IMR-90 (cell line): ENCODE data around the gene XCL1. TPM values are rescaled to one million over a fixed set of nuclear protein-coding genes. Genes with fewer than 3 reads are reported as not detected.

Experiments
- ATAC-seq: fragments of 200-7000 bp; cut with Tn5 transposase; 2 replicates; pipeline ENCODE4 v1.9.1; 2020; ENCODE audit warnings: low read depth, mild to moderate bottlenecking, moderate library complexity
- BruUV-seq: library from RNA; stranded (reverse); fragments of 400-500 nt; replicated peaks from 2 replicates; lab custom pipeline; 2021; lab: Mats Ljungman, UMichigan
- CTCF ChIA-PET: fragments of 300-600 bp; formaldehyde crosslinking; extraction: SDS; loops from one replicate; lab custom pipeline; 2021; ENCODE audit warnings: antibody characterized with exemption; lab: Yijun Ruan, JAX
- POLR2A ChIA-PET: fragments of 300-600 bp; sonication (Branson Sonifier 250); formaldehyde crosslinking; loops from one replicate; lab custom pipeline; 2022; ENCODE audit warnings: antibody characterized with exemption; ENCODE audit not compliant: unreplicated experiment; lab: Charles Lee
- DNase-seq: peaks from one replicate; pipeline ENCODE4 v3.0.0; 2013
- H2AFZ ChIP-seq: replicated peaks from 2 replicates; pipeline ENCODE3; 2013; ENCODE audit warnings: low read length, mild to moderate bottlenecking; ENCODE audit not compliant: poor library complexity
- H2AK5ac ChIP-seq: 2 replicates; pipeline ENCODE4 v1.6.1; 2013; ENCODE audit warnings: low read depth, low read length, inconsistent platforms
- H2AK9ac ChIP-seq: replicated peaks from 2 replicates; pipeline ENCODE3; 2013; ENCODE audit warnings: mild to moderate bottlenecking, low read depth, low read length, moderate library complexity; ENCODE audit not compliant: poor library complexity
- H2BK120ac ChIP-seq: 2 replicates; pipeline ENCODE4 v1.6.1; 2013; ENCODE audit warnings: low read depth, low read length, inconsistent platforms
- H2BK15ac ChIP-seq: 3 replicates; pipeline ENCODE4 v1.6.1; 2013; ENCODE audit warnings: low read depth, low read length, inconsistent platforms
- H2BK20ac ChIP-seq: 2 replicates; pipeline ENCODE4 v1.6.1; 2013; ENCODE audit warnings: low read depth, mild to moderate bottlenecking, inconsistent platforms, low read length, moderate library complexity
- H2BK5ac ChIP-seq: 2 replicates; pipeline ENCODE4 v1.6.1; 2013; ENCODE audit warnings: mild to moderate bottlenecking, low read depth, low read length, inconsistent platforms; ENCODE audit not compliant: poor library complexity, severe bottlenecking
- H3K14ac ChIP-seq: replicated peaks from 2 replicates; pipeline ENCODE4 v1.6.1; 2013; ENCODE audit warnings: low read depth, low read length, inconsistent platforms
- H3K18ac ChIP-seq: 2 replicates; pipeline ENCODE4 v1.6.1; 2013; ENCODE audit warnings: low read depth, low read length, control low read depth
- H3K23ac ChIP-seq: 2 replicates; pipeline ENCODE4 v1.6.1; 2013; ENCODE audit warnings: low read depth, low read length, inconsistent platforms
- H3K27ac ChIP-seq: 2 replicates; pipeline ENCODE4 v1.5.1; 2013; ENCODE audit warnings: mild to moderate bottlenecking, control low read depth, low read length; ENCODE audit not compliant: insufficient read depth
- H3K27me3 ChIP-seq: 2 replicates; pipeline ENCODE4 v1.6.1; 2013; ENCODE audit warnings: low read length; ENCODE audit not compliant: control insufficient read depth, insufficient read depth
- H3K36me3 ChIP-seq: 2 replicates; pipeline ENCODE4 v1.6.1; 2013; ENCODE audit warnings: low read length, mixed read lengths; ENCODE audit not compliant: control insufficient read depth, insufficient read depth
- H3K4ac ChIP-seq: 2 replicates; pipeline ENCODE4 v1.6.1; 2013; ENCODE audit warnings: low read depth, low read length, inconsistent platforms
- H3K4me1 ChIP-seq: 2 replicates; pipeline ENCODE4 v1.6.1; 2013; ENCODE audit warnings: low read length, mixed read lengths; ENCODE audit not compliant: control insufficient read depth, insufficient read depth
- H3K4me2 ChIP-seq: 2 replicates; pipeline ENCODE4 v1.6.1; 2013; ENCODE audit warnings: low read depth, mild to moderate bottlenecking, control low read depth, low read length, moderate library complexity
- H3K4me3 ChIP-seq: 2 replicates; pipeline ENCODE4 v1.5.1; 2013; ENCODE audit warnings: low read depth, mild to moderate bottlenecking, control low read depth, low read length, moderate library complexity; ENCODE audit not compliant: insufficient read depth
- H3K56ac ChIP-seq: 2 replicates; pipeline ENCODE4 v1.6.1; 2013; ENCODE audit warnings: low read length, inconsistent platforms; ENCODE audit not compliant: insufficient read depth; ENCODE audit errors: extremely low read depth
- H3K79me1 ChIP-seq, 2 experiments: 2 replicates each; pipeline ENCODE4 v1.6.1; 2013; ENCODE audit warnings: low read length in 2 of 2, inconsistent platforms in 1 of 2, low read depth in 1 of 2
- H3K9ac ChIP-seq: 2 replicates; pipeline ENCODE4 v1.6.1; 2013; ENCODE audit warnings: low read depth, low read length, control low read depth
- H3K9me1 ChIP-seq: 2 replicates; pipeline ENCODE4 v1.6.1; 2013; ENCODE audit warnings: low read length, inconsistent platforms; ENCODE audit not compliant: insufficient read depth
- H3K9me3 ChIP-seq: 2 replicates; pipeline ENCODE4 v1.6.1; 2013; ENCODE audit warnings: low read length; ENCODE audit not compliant: control insufficient read depth, insufficient read depth
- H4K20me1 ChIP-seq: 2 replicates; pipeline ENCODE4 v1.6.1; 2013; ENCODE audit warnings: low read length, inconsistent platforms; ENCODE audit not compliant: insufficient read depth
- H4K5ac ChIP-seq: 2 replicates; pipeline ENCODE4 v1.6.1; 2013; ENCODE audit warnings: mild to moderate bottlenecking, low read depth, low read length, control low read depth
- H4K8ac ChIP-seq, 2 experiments: 2 replicates each; pipeline ENCODE4 v1.6.1; 2013; ENCODE audit warnings: low read depth in 2 of 2, low read length in 2 of 2, control low read depth in 1 of 2, inconsistent platforms in 1 of 2
- H4K91ac ChIP-seq: 2 replicates; pipeline ENCODE4 v1.6.1; 2013; ENCODE audit warnings: low read depth, low read length, inconsistent platforms; ENCODE audit not compliant: insufficient read depth
- BHLHE40 ChIP-seq: fragments of 150-350 bp; IDR thresholded peaks from 2 replicates; pipeline ENCODE4 v1.6.1; 2016; ENCODE audit warnings: mild to moderate bottlenecking, low read depth, low read length
- CEBPB ChIP-seq: IDR thresholded peaks from 2 replicates; pipeline ENCODE4 v1.6.1; 2012; ENCODE audit warnings: low read depth, low read length, improper control_type of control experiment
- CTCF ChIP-seq: conservative IDR thresholded peaks from 2 replicates; pipeline ENCODE4 v1.5.1; 2012; ENCODE audit warnings: mild to moderate bottlenecking, low read depth, low read length, improper control_type of control experiment
- FOS ChIP-seq: fragments of 150-350 bp; IDR thresholded peaks from 2 replicates; pipeline ENCODE4 v1.6.1; 2016; ENCODE audit warnings: low read depth, low read length
- MAFK ChIP-seq: IDR thresholded peaks from 2 replicates; pipeline ENCODE4 v1.6.1; 2012; ENCODE audit warnings: low read depth, low read length, improper control_type of control experiment
- MAZ ChIP-seq: IDR thresholded peaks from 2 replicates; pipeline ENCODE4 v1.6.1; 2012; ENCODE audit warnings: low read depth, mild to moderate bottlenecking, low read length, improper control_type of control experiment, moderate library complexity, borderline replicate concordance
- MXI1 ChIP-seq: IDR thresholded peaks from 2 replicates; pipeline ENCODE4 v1.6.1; 2012; ENCODE audit warnings: low read depth, mild to moderate bottlenecking, low read length, moderate library complexity, borderline replicate concordance
- NFE2L2 ChIP-seq: fragments of 150-350 bp; IDR thresholded peaks from 2 replicates; pipeline ENCODE4 v1.6.1; 2016; ENCODE audit warnings: low read depth, mild to moderate bottlenecking, low read length
- POLR2A ChIP-seq: IDR thresholded peaks from 2 replicates; pipeline ENCODE4 v1.6.1; 2012; ENCODE audit warnings: mild to moderate bottlenecking, low read depth, low read length
- RAD21 ChIP-seq: IDR thresholded peaks from 2 replicates; pipeline ENCODE4 v1.6.1; 2012; ENCODE audit warnings: low read length, improper control_type of control experiment
- RCOR1 ChIP-seq: IDR thresholded peaks from 2 replicates; pipeline ENCODE4 v1.6.1; 2012; ENCODE audit warnings: mild to moderate bottlenecking, low read length, improper control_type of control experiment; ENCODE audit not compliant: insufficient replicate concordance
- RFX5 ChIP-seq: IDR thresholded peaks from 2 replicates; pipeline ENCODE4 v1.8.0; 2012; ENCODE audit warnings: low read depth, mild to moderate bottlenecking, low read length, moderate library complexity
- SMC3 ChIP-seq: fragments of 150-350 bp; IDR thresholded peaks from 2 replicates; pipeline ENCODE4 v1.6.1; 2016; ENCODE audit warnings: low read depth, mild to moderate bottlenecking, antibody characterized with exemption, low read length, moderate library complexity
- WGBS, 2 experiments: methylation state at CpG; one replicate each; pipeline versions ENCODE4 v1.1.5 to v1.1.7; 2013; ENCODE audit warnings: missing lambda C conversion rate in 2 of 2; ENCODE audit not compliant: insufficient read length in 1 of 2; ENCODE audit errors: extremely low coverage in 2 of 2; 5-methylcytosine and 5-hydroxymethylcytosine counted together
- dilution Hi-C: fragments of 300-500 bp; cut with HindIII; formaldehyde crosslinking; loops from one replicate; pipeline ENCODE4 v1.14.3; 2018; ENCODE audit warnings: low sequenced_read_pairs; ENCODE audit not compliant: unreplicated experiment
- in situ Hi-C: fragments of 300-500 bp; cut with MboI; formaldehyde crosslinking; loops from 3 replicates; pipeline ENCODE4 v1.14.3; 2019; ENCODE audit warnings: low sequenced_read_pairs, inconsistent platforms, mixed read lengths
- intact Hi-C: fragments of 100-400 bp; cut with micrococcal nuclease; formaldehyde crosslinking; loops from 2 replicates; pipeline ENCODE4 v1.10.0; 2022
- polyA plus RNA-seq, 3 experiments: library from polyadenylated mRNA; depleted of rRNA; stranded (reverse); fragments of >200 nt; gene quantifications; 2 replicates each; pipeline ENCODE4 v1.2.3, GENCODE V29; 2012; ENCODE audit warnings: low replicate concordance in 1 of 3
- total RNA-seq: library from RNA; depleted of rRNA; stranded (reverse); fragments of >200 nt; gene quantifications from 2 replicates; pipeline ENCODE4 v1.2.3, GENCODE V29; 2012
- TF ChIP-seq, protein P1 (sequence below): fragments of 150-350 bp; IDR thresholded peaks from 2 replicates; pipeline ENCODE4 v1.6.1; 2017; ENCODE audit warnings: mild to moderate bottlenecking, antibody characterized with exemption, low read length, low read depth
- TF ChIP-seq, protein P2 (sequence below): fragments of 150-350 bp; IDR thresholded peaks from 2 replicates; pipeline ENCODE4 v1.6.1; 2016; ENCODE audit warnings: low read depth, mild to moderate bottlenecking, low read length, moderate library complexity, borderline replicate concordance

The XCL1 gene
- total and polyA plus RNA-seq, 2 of the 4 experiments (the other 2 are of a cell fraction): not detected

GRCh38 chr1:168567568-168567967 is 8.8 kb upstream of the XCL1 start:
- Histone ChIP-seq H3K9me1 (no peaks in the 10 kb centered on the region), H4K91ac (no peak overlapping the region), H3K18ac (no peak overlapping the region), H3K4ac (no peak overlapping the region), H2BK20ac (no peak overlapping the region), H2AK9ac (no peak overlapping the region), H3K27ac (no peak overlapping the region), H2BK15ac (no peak overlapping the region), H3K9ac (no peak overlapping the region), H4K5ac (no peak overlapping the region), H3K36me3 (no peaks in the 10 kb centered on the region), H2BK5ac (no peak overlapping the region), H3K79me1 (no peaks in the 10 kb centered on the region), H4K8ac (no peak overlapping the region), H3K23ac (no peak overlapping the region), H2AK5ac (no peak overlapping the region), H3K4me3 (no peak overlapping the region), H3K27me3 (peaks cover 3% of the 10 kb centered on the region; the same call in 1 of the 2 replicates), H2AFZ (no peak overlapping the region), H2BK120ac (no peak overlapping the region), H3K14ac (no peak overlapping the region), H3K56ac (no peak overlapping the region), H3K4me1 (no peaks in the 10 kb centered on the region), H4K20me1 (no peaks in the 10 kb centered on the region), H3K9me3 (no peaks in the 10 kb centered on the region), H3K4me2 (no peak overlapping the region)
- in situ Hi-C loops (no loop called here), dilution Hi-C loops (no loop called here), intact Hi-C loops (no loop called here)
- DNase-seq (no peak), ATAC-seq (no peak)
- WGBS, 2 experiments: no CpG with 5 or more reads among the region's 3 CpGs
- POLR2A ChIA-PET: no interaction called here
- no TSS peak for BruUV-seq
- CTCF ChIA-PET: no interaction called here
- no peak for TF ChIP-seq CTCF
- no peak for TF ChIP-seq FOS
- TF ChIP-seq, protein P1, sequence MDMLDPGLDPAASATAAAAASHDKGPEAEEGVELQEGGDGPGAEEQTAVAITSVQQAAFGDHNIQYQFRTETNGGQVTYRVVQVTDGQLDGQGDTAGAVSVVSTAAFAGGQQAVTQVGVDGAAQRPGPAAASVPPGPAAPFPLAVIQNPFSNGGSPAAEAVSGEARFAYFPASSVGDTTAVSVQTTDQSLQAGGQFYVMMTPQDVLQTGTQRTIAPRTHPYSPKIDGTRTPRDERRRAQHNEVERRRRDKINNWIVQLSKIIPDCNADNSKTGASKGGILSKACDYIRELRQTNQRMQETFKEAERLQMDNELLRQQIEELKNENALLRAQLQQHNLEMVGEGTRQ: no peak
- TF ChIP-seq MAZ: no peak
- TF ChIP-seq, protein P2, sequence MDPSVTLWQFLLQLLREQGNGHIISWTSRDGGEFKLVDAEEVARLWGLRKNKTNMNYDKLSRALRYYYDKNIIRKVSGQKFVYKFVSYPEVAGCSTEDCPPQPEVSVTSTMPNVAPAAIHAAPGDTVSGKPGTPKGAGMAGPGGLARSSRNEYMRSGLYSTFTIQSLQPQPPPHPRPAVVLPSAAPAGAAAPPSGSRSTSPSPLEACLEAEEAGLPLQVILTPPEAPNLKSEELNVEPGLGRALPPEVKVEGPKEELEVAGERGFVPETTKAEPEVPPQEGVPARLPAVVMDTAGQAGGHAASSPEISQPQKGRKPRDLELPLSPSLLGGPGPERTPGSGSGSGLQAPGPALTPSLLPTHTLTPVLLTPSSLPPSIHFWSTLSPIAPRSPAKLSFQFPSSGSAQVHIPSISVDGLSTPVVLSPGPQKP: no peak
- no peak for TF ChIP-seq BHLHE40
- TF ChIP-seq RCOR1: no peak
- TF ChIP-seq RAD21: no peak
- TF ChIP-seq SMC3: no peak
- no peak for TF ChIP-seq RFX5
- TF ChIP-seq MXI1: no peak
- no peak for TF ChIP-seq CEBPB
- TF ChIP-seq MAFK: no peak
- no peak for TF ChIP-seq POLR2A
- TF ChIP-seq NFE2L2: no peak
